ENCODE measurements around the gene MYL4.

- TF ChIP-seq POLR2A (IDR thresholded peaks at IDR 0.05): no peak
- TF ChIP-seq, protein P1, sequence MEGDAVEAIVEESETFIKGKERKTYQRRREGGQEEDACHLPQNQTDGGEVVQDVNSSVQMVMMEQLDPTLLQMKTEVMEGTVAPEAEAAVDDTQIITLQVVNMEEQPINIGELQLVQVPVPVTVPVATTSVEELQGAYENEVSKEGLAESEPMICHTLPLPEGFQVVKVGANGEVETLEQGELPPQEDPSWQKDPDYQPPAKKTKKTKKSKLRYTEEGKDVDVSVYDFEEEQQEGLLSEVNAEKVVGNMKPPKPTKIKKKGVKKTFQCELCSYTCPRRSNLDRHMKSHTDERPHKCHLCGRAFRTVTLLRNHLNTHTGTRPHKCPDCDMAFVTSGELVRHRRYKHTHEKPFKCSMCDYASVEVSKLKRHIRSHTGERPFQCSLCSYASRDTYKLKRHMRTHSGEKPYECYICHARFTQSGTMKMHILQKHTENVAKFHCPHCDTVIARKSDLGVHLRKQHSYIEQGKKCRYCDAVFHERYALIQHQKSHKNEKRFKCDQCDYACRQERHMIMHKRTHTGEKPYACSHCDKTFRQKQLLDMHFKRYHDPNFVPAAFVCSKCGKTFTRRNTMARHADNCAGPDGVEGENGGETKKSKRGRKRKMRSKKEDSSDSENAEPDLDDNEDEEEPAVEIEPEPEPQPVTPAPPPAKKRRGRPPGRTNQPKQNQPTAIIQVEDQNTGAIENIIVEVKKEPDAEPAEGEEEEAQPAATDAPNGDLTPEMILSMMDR (IDR thresholded peaks at IDR 0.05): no peak
Measured at GRCh38 chr17:47251421-47251940, 42.3 kb downstream of the MYL4 start.

All from stomach (tissue), 4 donors.